Measurements from ENCODE around the gene MAML2. TPM values are rescaled to one million over a fixed set of nuclear protein-coding genes. Genes with fewer than 3 reads are reported as not detected.

Gene MAML2
- total RNA-seq, 1 experiment from 2014 or later, result 2.9 TPM

- CTCF ChIA-PET, result no interaction called here
- no TSS peak for BruUV-seq (replicated peaks)
Measured at GRCh38 chr11:96284917-96285316, 58.1 kb downstream of the MAML2 start.

GRCh38 chr11:96284401-96284800 is 58.6 kb downstream of the MAML2 start:
- no peaks in the 10 kb centered on the region for H3K9me3 ChIP-seq (ENCODE audit: control insufficient read depth, insufficient read depth, low read depth, low read length)
- POLR2A ChIA-PET, result no interaction called here
- CTCF ChIA-PET, result no interaction called here
- no peaks in the 10 kb centered on the region for H3K27me3 ChIP-seq (ENCODE audit: control insufficient read depth, insufficient read depth, low read length)
- H3K4me1 ChIP-seq (ENCODE audit: control insufficient read depth, insufficient read depth, low read length), result peaks cover 4% of the 10 kb centered on the region; the same call in 1 of the 2 replicates
- intact Hi-C loops (cut with micrococcal nuclease; ENCODE audit: unreplicated experiment) (no loop called here), in situ Hi-C loops (cut with HindIII; ENCODE audit: low pct_unique_long_range_greater_than_20kb, low sequenced_read_pairs) (no loop called here)
- no peak for DNase-seq (ENCODE audit: low read depth, low spot score)
- no TSS peak for BruUV-seq (replicated peaks)
- ATAC-seq, result no peak
- no peaks in the 10 kb centered on the region for H3K36me3 ChIP-seq (ENCODE audit: control insufficient read depth, insufficient read depth, low read length)
- H3K4me3 ChIP-seq (ENCODE audit: low read depth in 2 of 2, low read length in 2 of 2), result no peak overlapping the region
- no peak overlapping the region for H3K27ac ChIP-seq (ENCODE audit: low read length)
- TF ChIP-seq CTCF (IDR thresholded peaks at IDR 0.05), result no peak
- TF ChIP-seq POLR2AphosphoS5 (IDR thresholded peaks at IDR 0.05; ENCODE audit: low read depth, low read length), result no peak
- no peak for TF ChIP-seq TCF7L2 (IDR thresholded peaks at IDR 0.05; ENCODE audit: low read depth, low read length)
- TF ChIP-seq REST (IDR thresholded peaks at IDR 0.05; ENCODE audit: insufficient read depth in 1 of 2, low read depth in 2 of 2, low read length in 1 of 2), result no peak
- no peak for TF ChIP-seq SIN3A (IDR thresholded peaks at IDR 0.05; ENCODE audit: borderline replicate concordance, insufficient read depth, low read depth, low read length)

More at GRCh38 chr11:96284917-96285316, 58.1 kb downstream of the MAML2 start:
- no peaks in the 10 kb centered on the region for H3K27me3 ChIP-seq (ENCODE audit: control insufficient read depth, insufficient read depth, low read length)
- no peak for TF ChIP-seq REST (IDR thresholded peaks at IDR 0.05; ENCODE audit: insufficient read depth in 1 of 2, low read depth in 2 of 2, low read length in 1 of 2)
- H3K4me3 ChIP-seq (ENCODE audit: low read depth in 2 of 2, low read length in 2 of 2), result no peak overlapping the region
- H3K4me1 ChIP-seq (ENCODE audit: control insufficient read depth, insufficient read depth, low read length), result peaks cover 3% of the 10 kb centered on the region; the same call in 1 of the 2 replicates
- intact Hi-C loops (cut with micrococcal nuclease; ENCODE audit: unreplicated experiment) (no loop called here), in situ Hi-C loops (cut with HindIII; ENCODE audit: low pct_unique_long_range_greater_than_20kb, low sequenced_read_pairs) (no loop called here)
- no peaks in the 10 kb centered on the region for H3K36me3 ChIP-seq (ENCODE audit: control insufficient read depth, insufficient read depth, low read length)
- H3K9me3 ChIP-seq (ENCODE audit: control insufficient read depth, insufficient read depth, low read depth, low read length), result no peaks in the 10 kb centered on the region
- ATAC-seq, result no peak
- no peak for DNase-seq (ENCODE audit: low read depth, low spot score)
- H3K27ac ChIP-seq (ENCODE audit: low read length), result no peak overlapping the region
- POLR2A ChIA-PET, result no interaction called here

All from Panc1 (cell line).